Measurements from ENCODE around the gene RUNX1.

RUNX1 gene

GRCh38 chr21:34881839-34882371 lies 167.2 kb downstream of the RUNX1 start:
- no peak for TF ChIP-seq CTCF (IDR thresholded peaks at IDR 0.05; ENCODE audit: low read depth, low read length, missing control alignments)
- H3K4me3 ChIP-seq (ENCODE audit: low read depth, low read length), result no peak overlapping the region

GRCh38 chr21:34881421-34881820 lies 167.7 kb downstream of the RUNX1 start:
- no peak overlapping the region for H3K4me3 ChIP-seq (ENCODE audit: low read depth, low read length)
- no peak for TF ChIP-seq CTCF (IDR thresholded peaks at IDR 0.05; ENCODE audit: low read depth, low read length, missing control alignments)
- no peak for DNase-seq (ENCODE audit: low read depth)

More at GRCh38 chr21:34881839-34882371, 167.2 kb downstream of the RUNX1 start:
- no peak for DNase-seq (ENCODE audit: low read depth)

- no peak for DNase-seq (ENCODE audit: low read depth)
- H3K4me3 ChIP-seq (ENCODE audit: low read depth, low read length), result no peak overlapping the region
- TF ChIP-seq CTCF (IDR thresholded peaks at IDR 0.05; ENCODE audit: low read depth, low read length, missing control alignments), result no peak
Observed at GRCh38 chr21:34880401-34880800, 168.7 kb downstream of the RUNX1 start.

- DNase-seq (ENCODE audit: low read depth), result no peak
- no peak for TF ChIP-seq CTCF (IDR thresholded peaks at IDR 0.05; ENCODE audit: low read depth, low read length, missing control alignments)
- no peak overlapping the region for H3K4me3 ChIP-seq (ENCODE audit: low read depth, low read length)
Observed at GRCh38 chr21:34878940-34879339, 170.2 kb downstream of the RUNX1 start.

- H3K4me3 ChIP-seq (ENCODE audit: low read depth, low read length), result no peak overlapping the region
- DNase-seq (ENCODE audit: low read depth), result no peak
- TF ChIP-seq CTCF (IDR thresholded peaks at IDR 0.05; ENCODE audit: low read depth, low read length, missing control alignments), result no peak
Observed at GRCh38 chr21:34878501-34878900, 170.6 kb downstream of the RUNX1 start.

DNA sequence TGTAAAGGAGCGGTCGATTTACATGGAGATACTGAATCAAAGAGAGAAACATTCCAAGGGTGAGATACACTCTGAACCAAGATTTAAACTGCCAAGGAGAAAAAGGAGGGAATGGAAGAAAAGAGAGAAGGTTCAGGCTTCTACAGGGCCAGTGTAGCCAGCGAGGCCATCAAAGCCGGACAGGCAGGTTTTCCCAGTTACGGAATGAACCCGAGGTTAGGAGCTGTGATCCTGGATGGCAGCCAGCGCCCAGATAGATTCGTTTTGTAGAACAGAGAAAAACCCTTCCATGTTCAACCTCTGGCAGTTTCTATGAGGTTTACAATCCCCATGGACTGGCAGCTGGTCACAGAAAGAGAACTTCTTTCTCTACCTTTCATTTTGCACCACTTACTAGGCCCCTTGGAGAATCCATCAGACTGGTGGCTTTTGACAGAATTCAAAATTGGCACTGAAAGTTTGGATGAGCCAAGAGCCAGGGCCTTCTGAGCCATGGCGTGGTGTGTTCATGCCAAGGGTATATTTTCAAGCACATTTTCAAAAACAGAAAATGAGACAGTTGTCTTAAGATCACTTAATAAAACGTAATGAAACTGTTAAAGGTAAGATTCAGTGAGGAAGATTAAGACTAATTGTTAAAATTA lies 171.5 kb downstream of the RUNX1 start:
- no peak for TF ChIP-seq CTCF (IDR thresholded peaks at IDR 0.05; ENCODE audit: low read depth, low read length, missing control alignments)
- no peak for DNase-seq (ENCODE audit: low read depth)
- H3K4me3 ChIP-seq (ENCODE audit: low read depth, low read length), result no peak overlapping the region

- no peak for TF ChIP-seq CTCF (IDR thresholded peaks at IDR 0.05; ENCODE audit: low read depth, low read length, missing control alignments)
- H3K4me3 ChIP-seq (ENCODE audit: low read depth, low read length), result no peak overlapping the region
- DNase-seq (ENCODE audit: low read depth), result no peak
Observed at GRCh38 chr21:34875830-34876229, 173.3 kb downstream of the RUNX1 start.

Data from GM12864 (cell line).